Skeletal muscle tissue (tissue), 4 donors: ENCODE results near the gene FUT1. TPM values are rescaled to one million over a fixed set of nuclear protein-coding genes. Genes with fewer than 3 reads are reported as not detected.
"Not testable (repeated sequence)": the region's sequence is repeated elsewhere in the genome, so short reads cannot be mapped to it uniquely, and the experiment has no call there.

ENCODE experiments used
- H3K27ac ChIP-seq: one replicate; pipeline ENCODE4 v1.7.0; 2013; ENCODE audit warnings: mild to moderate bottlenecking, low read depth, low read length, inconsistent platforms
- H3K27me3 ChIP-seq, 3 donors: one replicate each; pipeline ENCODE4 v1.7.0; 2013; ENCODE audit warnings: low read length in 3 of 3; ENCODE audit not compliant: control insufficient read depth in 3 of 3, insufficient read depth in 3 of 3
- H3K36me3 ChIP-seq, 3 donors: one replicate each; pipeline ENCODE4 v1.7.0; 2013; ENCODE audit warnings: low read length in 3 of 3; ENCODE audit not compliant: control insufficient read depth in 3 of 3, insufficient read depth in 3 of 3
- H3K4me1 ChIP-seq, 3 donors: one replicate each; pipeline ENCODE4 v1.7.0; 2013; ENCODE audit warnings: low read length in 3 of 3, mild to moderate bottlenecking in 3 of 3; ENCODE audit not compliant: control insufficient read depth in 3 of 3, insufficient read depth in 3 of 3
- H3K4me3 ChIP-seq, 3 donors: one replicate each; pipeline ENCODE4 v1.7.0; 2013; ENCODE audit warnings: low read length in 3 of 3
- H3K9ac ChIP-seq, 3 donors: one replicate each; pipeline ENCODE4 v1.7.0; 2013; ENCODE audit warnings: low read length in 3 of 3, mild to moderate bottlenecking in 3 of 3, moderate library complexity in 2 of 3, low read depth in 1 of 3
- H3K9me3 ChIP-seq, 3 donors: one replicate each; pipeline ENCODE4 v1.7.0; 2013; ENCODE audit warnings: low read length in 3 of 3; ENCODE audit not compliant: control insufficient read depth in 3 of 3
- total RNA-seq: library from RNA; depleted of rRNA; stranded (reverse); fragments of >200 nt; gene quantifications from one replicate; pipeline ENCODE4 v1.2.3, GENCODE V29; 2014
- donor health status: Osteomylitis.

FUT1 gene
- total RNA-seq, 1 donor from 2014 or later = 1.0 TPM

- Histone ChIP-seq H3K9me3 (no peaks in the 10 kb centered on the region), H3K4me3 (peak within 1 kb of the TSS; percentile 85 to 88 (median 86)), H3K9ac (peak within 1 kb of the TSS; percentile 94 to 99 (median 97)), H3K27me3 (no peaks in the 10 kb centered on the region), H3K4me1 (peaks cover 50 to 68% (median 56%) of the 10 kb centered on the region in 3 donors), H3K36me3 (peaks cover 0 to 5% (median 4%) of the 10 kb centered on the region in 3 donors), H3K27ac (peak within 1 kb of the TSS; percentile 97)
Measured at GRCh38 chr19:48719263-48720171, 32.9 kb downstream of the FUT1 start, which contains the start of gene MAMSTR. Gene MAMSTR (minus strand): TSS chr19:48719725. CDS start chr19:48719031, 694 bp downstream.

- no peaks in the 10 kb centered on the region for H3K27me3 ChIP-seq
- peak overlapping the region; percentile 85 to 88 (median 86) for H3K4me3 ChIP-seq
- peaks cover 0 to 5% (median 4%) of the 10 kb centered on the region in 3 donors for H3K36me3 ChIP-seq
- H3K9ac ChIP-seq = peak overlapping the region; percentile 94 to 99 (median 97)
- peaks cover 46 to 66% (median 54%) of the 10 kb centered on the region in 3 donors for H3K4me1 ChIP-seq
- H3K9me3 ChIP-seq = no peaks in the 10 kb centered on the region
- H3K27ac ChIP-seq = peak overlapping the region; percentile 97
Measured at GRCh38 chr19:48718711-48719231, 33.7 kb downstream of the FUT1 start.

DNA sequence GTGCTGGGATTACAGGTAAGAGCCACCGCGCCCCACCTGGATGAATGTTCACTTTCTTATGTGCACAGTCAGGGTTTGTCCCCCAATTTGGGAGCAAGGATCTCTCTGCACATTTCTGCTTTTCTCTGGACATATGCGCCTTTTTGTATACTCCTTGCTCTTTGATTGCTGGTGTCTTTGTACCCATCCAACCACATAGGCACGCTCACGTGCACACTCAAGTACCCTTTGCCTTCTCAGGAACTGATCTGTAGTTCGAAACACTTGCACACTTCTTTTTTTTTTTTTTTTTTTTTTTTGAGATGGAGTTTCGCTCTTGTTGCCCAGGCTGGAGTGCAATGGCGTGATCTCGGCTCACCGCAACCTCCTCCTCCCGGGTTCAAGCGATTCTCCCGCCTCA, 34.3 kb downstream of the FUT1 start:
- peak overlapping the region; percentile 97 for H3K27ac ChIP-seq
- H3K4me1 ChIP-seq = peaks cover 51 to 72% (median 55%) of the 10 kb centered on the region in 3 donors
- not testable (repeated sequence) for H3K27me3 ChIP-seq, H3K9me3 ChIP-seq, H3K36me3 ChIP-seq
- peak overlapping the region; percentile 32 to 99 (median 97) for H3K9ac ChIP-seq
- H3K4me3 ChIP-seq = peak overlapping the region; percentile 85 to 88 (median 86)

DNA sequence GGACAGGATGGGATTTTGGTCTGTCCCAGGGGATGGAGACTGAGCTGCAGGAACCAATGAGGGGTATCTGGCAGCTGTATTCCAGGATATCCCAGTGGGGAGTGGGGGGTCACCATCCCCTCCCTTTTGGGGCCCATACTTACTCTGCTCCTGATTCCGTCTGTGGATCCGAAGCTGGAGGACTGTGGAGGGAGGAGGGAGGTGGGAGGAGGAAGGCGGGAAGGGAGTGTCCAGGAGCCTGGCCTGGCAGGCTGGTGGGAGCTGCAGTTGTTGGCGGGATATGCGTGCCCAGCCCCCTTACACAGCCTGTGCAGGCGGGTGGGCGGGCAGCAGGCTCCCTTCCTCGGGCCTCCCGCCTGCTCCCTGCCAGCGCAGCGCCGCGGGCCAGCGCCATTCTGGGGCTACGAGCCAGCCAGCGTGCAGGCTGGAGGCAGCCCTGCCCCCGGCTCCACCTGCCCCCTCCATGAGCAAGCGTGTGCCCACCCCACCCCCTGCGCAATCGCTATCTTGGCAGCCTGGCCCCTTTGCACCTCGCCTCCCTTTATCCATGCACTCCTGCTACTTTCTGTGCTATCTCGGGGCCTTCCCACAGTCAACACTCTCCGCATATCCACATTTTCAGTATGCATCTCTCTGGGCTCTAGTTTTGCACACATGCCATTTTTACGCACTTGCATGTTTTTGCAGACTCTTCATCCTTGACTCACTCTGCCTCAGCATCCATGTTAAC, 35.7 kb downstream of the FUT1 start:
- Histone ChIP-seq H3K4me3 (peak overlapping the region; percentile 67 to 72 (median 72)), H3K9ac (peak overlapping the region in 2 of 3 donors; percentile 40 to 76), H3K27me3 (no peaks in the 10 kb centered on the region), H3K36me3 (peaks cover 4 to 13% (median 11%) of the 10 kb centered on the region in 3 donors), H3K4me1 (peaks cover 51 to 75% (median 58%) of the 10 kb centered on the region in 3 donors), H3K9me3 (no peaks in the 10 kb centered on the region), H3K27ac (peak overlapping the region; percentile 80)

DNA sequence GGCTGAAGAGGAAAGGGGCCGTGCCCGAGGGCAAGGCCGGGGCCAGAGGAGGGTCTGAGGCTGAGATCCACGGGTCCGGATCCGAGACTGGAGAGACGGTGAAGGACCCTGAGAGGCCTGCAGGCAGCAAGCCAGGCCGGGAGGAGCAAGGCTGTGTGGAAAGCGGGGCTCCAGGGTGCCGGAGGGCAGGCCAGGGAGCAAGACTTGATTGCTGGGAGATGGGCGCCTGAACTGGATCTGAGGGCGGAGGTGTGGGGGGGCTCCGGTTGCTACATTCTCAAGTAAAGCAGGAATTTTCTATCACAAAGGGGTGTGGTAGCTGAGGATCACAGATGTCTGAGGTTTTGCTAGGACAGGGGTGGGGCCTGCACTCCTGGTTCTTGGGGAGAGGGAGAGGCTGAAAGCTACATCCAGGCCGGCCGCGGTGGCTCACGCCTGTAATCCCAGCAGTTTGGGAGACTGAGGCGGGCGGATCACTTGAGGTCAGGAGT, 36.7 kb downstream of the FUT1 start:
- H3K4me3 ChIP-seq = peak overlapping the region; percentile 67 to 70 (median 67)
- peaks cover 48 to 68% (median 57%) of the 10 kb centered on the region in 3 donors for H3K4me1 ChIP-seq

GRCh38 chr19:48714759-48715675, 37.4 kb downstream of the FUT1 start:
- Histone ChIP-seq H3K4me1 (peaks cover 46 to 63% (median 51%) of the 10 kb centered on the region in 3 donors), H3K9ac (peak overlapping the region; percentile 76 to 82 (median 81)), H3K27ac (peak overlapping the region; percentile 80), H3K27me3 (no peaks in the 10 kb centered on the region), H3K36me3 (peaks cover 4 to 13% (median 11%) of the 10 kb centered on the region in 3 donors), H3K4me3 (peak overlapping the region; percentile 67 to 70 (median 67)), H3K9me3 (peaks cover 0 to 3% (median 0%) of the 10 kb centered on the region in 3 donors)

More for the DNA sequence above, 36.7 kb downstream of the FUT1 start:
- H3K27me3 ChIP-seq = no peaks in the 10 kb centered on the region
- H3K36me3 ChIP-seq = peaks cover 4 to 13% (median 11%) of the 10 kb centered on the region in 3 donors
- H3K9ac ChIP-seq = peak overlapping the region; percentile 70 to 81 (median 76)
- peak overlapping the region; percentile 80 for H3K27ac ChIP-seq
- peaks cover 0 to 3% (median 0%) of the 10 kb centered on the region in 3 donors for H3K9me3 ChIP-seq

DNA sequence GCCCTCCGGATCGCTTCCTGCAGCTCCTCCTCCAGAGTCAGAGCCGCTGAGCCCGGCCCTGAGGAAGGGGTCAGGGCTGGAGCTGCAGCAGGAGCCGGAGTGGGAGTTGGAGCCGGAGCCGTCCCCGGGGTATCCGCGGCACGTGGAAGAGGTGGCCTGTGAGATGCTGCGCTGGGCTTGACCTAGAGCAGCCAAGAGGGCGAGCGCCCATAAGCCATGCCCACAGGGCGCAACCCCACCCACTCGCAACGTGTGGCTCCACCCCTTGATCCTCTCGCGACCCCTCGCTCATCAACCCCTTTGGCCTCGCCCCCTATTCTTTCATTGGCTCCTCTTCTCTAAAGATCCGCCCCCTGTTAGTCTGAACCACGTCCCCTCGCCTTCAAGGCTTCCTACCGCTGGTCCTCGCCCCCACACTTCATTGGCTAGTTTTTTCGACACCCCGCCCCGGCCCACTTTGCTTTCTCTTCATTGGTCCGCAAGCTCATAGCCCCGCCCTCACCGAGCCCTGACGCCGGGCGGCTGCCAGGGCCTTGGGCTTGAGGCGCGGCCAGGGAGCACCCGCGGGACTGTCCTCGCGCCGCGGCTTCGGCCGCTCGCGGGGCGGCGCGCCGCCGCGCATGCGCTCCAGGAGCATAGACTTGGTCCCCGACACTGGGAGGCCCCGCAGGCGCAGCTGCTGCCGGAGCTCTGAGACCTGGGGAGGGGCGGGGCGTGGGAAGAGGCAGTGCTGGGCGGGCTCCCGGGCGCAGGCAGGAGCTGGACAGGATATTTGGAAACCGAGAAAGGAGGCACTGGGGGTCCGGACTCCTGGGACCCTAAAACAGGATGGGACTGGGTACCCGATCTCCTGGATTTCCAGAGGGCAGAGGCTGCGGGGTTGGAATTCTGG, 38.3 kb downstream of the FUT1 start:
- H3K9ac ChIP-seq = peak overlapping the region; percentile 76 to 82 (median 81)
- H3K36me3 ChIP-seq = peaks cover 4 to 13% (median 11%) of the 10 kb centered on the region in 3 donors
- H3K4me3 ChIP-seq = peak overlapping the region; percentile 67 to 70 (median 67)
- no peaks in the 10 kb centered on the region for H3K27me3 ChIP-seq
- H3K4me1 ChIP-seq = peaks cover 39 to 54% (median 44%) of the 10 kb centered on the region in 3 donors
- H3K27ac ChIP-seq = peak overlapping the region; percentile 80
- H3K9me3 ChIP-seq = peaks cover 0 to 3% (median 0%) of the 10 kb centered on the region in 3 donors
